K562 (cell line): ENCODE data around the gene PRDX1. TPM values are rescaled to one million over a fixed set of nuclear protein-coding genes. Genes with fewer than 3 reads are reported as not detected.

Source experiments
- ATAC-seq: fragments of 200-7000 bp; cut with Tn5 transposase; 3 replicates; pipeline ENCODE4 v1.9.1; 2020; ENCODE audit warnings: moderate library complexity
- BruUV-seq: library from RNA; stranded (reverse); fragments of 400-500 nt; replicated peaks from 2 replicates; lab custom pipeline; 2021; lab: Mats Ljungman, UMichigan
- CTCF ChIA-PET: fragments of 300-600 bp; formaldehyde crosslinking; extraction: SDS; loops from one replicate; lab custom pipeline; 2021; ENCODE audit warnings: low intra/inter-chr PET ratio; lab: Yijun Ruan, JAX
- POLR2A ChIA-PET: fragments of 300-600, 350-650 bp; sonication (Branson Sonifier 250); formaldehyde crosslinking; extraction: SDS; loops from one replicate; lab custom pipeline; 2021; ENCODE audit warnings: antibody characterized with exemption, inconsistent platforms; lab: Yijun Ruan, JAX
- DNase-seq, 4 experiments: peaks; one replicate each; pipeline versions ENCODE4 v3.0.0 to v3.0.0-alpha.2; 2011 to 2018; ENCODE audit warnings: low spot score in 3 of 4, mixed read lengths in 3 of 4; ENCODE audit errors: extremely low read depth in 1 of 4
- FAIRE-seq: peaks from 2 replicates; lab custom pipeline; 2011; peaks lifted over from hg19 to GRCh38; lab: Jason Lieb, UNC
- H2AFZ ChIP-seq: 2 replicates; pipeline ENCODE4 v1.6.0; 2011; ENCODE audit warnings: low read depth, low read length, control low read depth, inconsistent platforms
- H3K27ac ChIP-seq: fragments of 200-600 bp; 3 replicates; pipeline ENCODE4 v1.8.0; 2011; ENCODE audit warnings: low read depth, mild to moderate bottlenecking, control low read depth, inconsistent platforms, low read length, moderate library complexity, mixed read lengths; ENCODE audit errors: extremely low read depth
- H3K27me3 ChIP-seq, 2 experiments: fragments of 300-600 bp in 1 of 2; 2 replicates in 1 of 2; 3 replicates in 1 of 2; pipeline versions ENCODE4 v1.6.0 to v1.8.0; 2011; ENCODE audit warnings: inconsistent platforms in 2 of 2, low read length in 2 of 2, mild to moderate bottlenecking in 1 of 2, mixed read lengths in 1 of 2, moderate library complexity in 1 of 2; ENCODE audit not compliant: control insufficient read depth in 2 of 2, insufficient read depth in 2 of 2
- H3K36me3 ChIP-seq: fragments of 300-600 bp; 3 replicates; pipeline ENCODE4 v1.8.0; 2011; ENCODE audit warnings: mild to moderate bottlenecking, low read length, inconsistent platforms; ENCODE audit not compliant: control insufficient read depth, insufficient read depth
- H3K4me1 ChIP-seq, 2 experiments: fragments of 200-600 bp in 1 of 2; replicated peaks in 1 of 2; 2 replicates in 1 of 2; 3 replicates in 1 of 2; pipeline versions ENCODE4 v1.5.1 to v1.8.0; 2011; ENCODE audit warnings: inconsistent platforms in 2 of 2, low read length in 2 of 2, mild to moderate bottlenecking in 1 of 2, mixed read lengths in 1 of 2, moderate library complexity in 1 of 2; ENCODE audit not compliant: control insufficient read depth in 2 of 2, insufficient read depth in 2 of 2
- H3K4me2 ChIP-seq: 2 replicates; pipeline ENCODE4 v1.6.1; 2011; ENCODE audit warnings: low read length, control low read depth, inconsistent platforms, mixed read lengths; ENCODE audit not compliant: insufficient read depth
- H3K4me3 ChIP-seq: fragments of 200-600 bp; sonication (generic), shearing (Covaris generic); 2 replicates; pipeline ENCODE4 v1.5.1; 2016; ENCODE audit warnings: control low read depth, inconsistent platforms
- H3K79me2 ChIP-seq: fragments of 200-600 bp; 3 replicates; pipeline ENCODE4 v1.8.0; 2011; ENCODE audit warnings: low read length, inconsistent platforms; ENCODE audit not compliant: control insufficient read depth, insufficient read depth
- H3K9ac ChIP-seq, 2 experiments: 2 replicates each; pipeline versions ENCODE4 v1.6.0 to v1.6.1; 2011; ENCODE audit warnings: low read depth in 2 of 2, low read length in 2 of 2, control low read depth in 1 of 2, inconsistent platforms in 1 of 2, mild to moderate bottlenecking in 1 of 2, mixed read lengths in 1 of 2; ENCODE audit not compliant: insufficient read depth in 1 of 2
- H3K9me1 ChIP-seq: one replicate; pipeline ENCODE4 v1.6.0; 2011; ENCODE audit warnings: inconsistent platforms, mild to moderate bottlenecking, low read length, moderate library complexity; ENCODE audit not compliant: control insufficient read depth, insufficient read depth
- H3K9me3 ChIP-seq: replicated peaks from 2 replicates; pipeline ENCODE4 v1.5.1; 2011; ENCODE audit warnings: low read depth, low read length, inconsistent platforms; ENCODE audit not compliant: control insufficient read depth, insufficient read depth
- H4K20me1 ChIP-seq: replicated peaks from 2 replicates; pipeline ENCODE4 v1.6.1; 2011; ENCODE audit warnings: low read length, inconsistent platforms, mixed read lengths; ENCODE audit not compliant: control insufficient read depth, insufficient read depth
- ELF2 ChIP-seq: fragments of 250-450 bp; sonication (Bioruptor Pico); IDR thresholded peaks from 2 replicates; pipeline ENCODE4 v1.5.0; 2021; ENCODE audit warnings: mild to moderate bottlenecking
- FOXK1 ChIP-seq: sonication (generic); formaldehyde crosslinking; IDR thresholded peaks from 2 replicates; pipeline ENCODE4 v1.8.0; 2022; ENCODE audit warnings: missing genetic modification reagents, mild to moderate bottlenecking, borderline replicate concordance
- HDGF ChIP-seq: fragments of 450-650 bp; IDR thresholded peaks from 2 replicates; pipeline ENCODE4 v1.6.1; 2016
- MTA2 ChIP-seq: fragments of 450-650 bp; IDR thresholded peaks from 2 replicates; pipeline ENCODE4 v1.6.1; 2016; ENCODE audit warnings: low read depth
- MXI1 ChIP-seq: IDR thresholded peaks from 2 replicates; pipeline ENCODE4 v1.6.1; 2011; ENCODE audit warnings: low read depth, mild to moderate bottlenecking, improper control_type of control experiment, low read length
- NR2F6 ChIP-seq: fragments of 450-650 bp; formaldehyde crosslinking; IDR thresholded peaks from 2 replicates; pipeline ENCODE4 v1.4.0; 2020; ENCODE audit warnings: mild to moderate bottlenecking
- RAD21 ChIP-seq, 2 experiments: fragments of 250-450 bp in 1 of 2; fragments of 450-650 bp in 1 of 2; sonication (Bioruptor Pico) in 1 of 2; formaldehyde crosslinking in 1 of 2; IDR thresholded peaks in 1 of 2; conservative IDR thresholded peaks in 1 of 2; 2 replicates each; pipeline versions ENCODE4 v1.4.0 to v1.8.0; 2020 to 2022; ENCODE audit warnings: mild to moderate bottlenecking in 2 of 2, moderate library complexity in 1 of 2
- SMARCB1 ChIP-seq: IDR thresholded peaks from 2 replicates; pipeline ENCODE4 v1.6.1; 2011; ENCODE audit warnings: improper control_type of control experiment, low read depth; ENCODE audit not compliant: insufficient read length
- STAT5A ChIP-seq: IDR thresholded peaks from 2 replicates; pipeline ENCODE4 v1.6.1; 2012; ENCODE audit warnings: low read length, inconsistent platforms, borderline replicate concordance
- XRCC5 ChIP-seq: fragments of 200-400 bp; formaldehyde crosslinking; IDR thresholded peaks from 2 replicates; pipeline ENCODE4 v1.6.1; 2017; ENCODE audit warnings: low read depth, mild to moderate bottlenecking, low read length
- ZNF184 ChIP-seq: sonication (generic); formaldehyde crosslinking; IDR thresholded peaks from 2 replicates; pipeline ENCODE4 v1.5.0; 2020; ENCODE audit warnings: missing genetic modification reagents
- ZZZ3 ChIP-seq: fragments of 450-650 bp; IDR thresholded peaks from 2 replicates; pipeline ENCODE4 v1.6.1; 2016; ENCODE audit warnings: antibody characterized with exemption, mild to moderate bottlenecking, moderate library complexity
- WGBS: fragments of 100-300 bp; shearing (Covaris generic); methylation state at CpG from one replicate; pipeline ENCODE4 v1.1.6; 2016; ENCODE audit warnings: low coverage, mixed read lengths; ENCODE audit not compliant: insufficient coverage; ENCODE audit errors: missing lambda C conversion rate; 5-methylcytosine and 5-hydroxymethylcytosine counted together
- in situ Hi-C: fragments of 300-500 bp; cut with MboI; formaldehyde crosslinking; loops from 4 replicates; pipeline ENCODE4 v1.15.0; 2018; ENCODE audit warnings: inconsistent platforms, mixed read lengths
- intact Hi-C: fragments of 100-400 bp; cut with micrococcal nuclease; formaldehyde crosslinking; loops from 2 replicates; pipeline ENCODE4 v1.14.2; 2022
- polyA plus RNA-seq, 8 experiments: library from polyadenylated mRNA; depleted of rRNA in 4 of 8; stranded (reverse) in 5 of 8; unstranded in 3 of 8; fragments of >200 nt; fragmentation: Nextera tagmentation in 2 of 8; fragmentation: Illumina TruSeq in 1 of 8; extraction: Ambion mirVana in 2 of 8; extraction: Trizol in 1 of 8; gene quantifications; 2 replicates each; pipeline versions ENCODE4 v1.2.1 to v1.2.3, GENCODE V29; 2011 to 2014; ENCODE audit warnings: inconsistent platforms in 1 of 8, missing spikeins in 1 of 8
- total RNA-seq, 7 experiments: library from RNA; depleted of rRNA in 6 of 7; stranded (reverse); fragments of >200 nt in 6 of 7; fragmentation: Illumina TruSeq in 2 of 7; extraction: Trizol in 2 of 7; gene quantifications; 2 replicates each; pipeline versions ENCODE4 v1.2.1 to v1.2.3, GENCODE V29; 2011 to 2021; ENCODE audit warnings: low replicate concordance in 1 of 7
- TF ChIP-seq, protein P1 (sequence below): IDR thresholded peaks from 2 replicates; pipeline ENCODE4 v1.6.1; 2011; ENCODE audit warnings: borderline replicate concordance, low read depth, mild to moderate bottlenecking, moderate library complexity, low read length; ENCODE audit not compliant: insufficient read depth, poor library complexity, severe bottlenecking
- TF ChIP-seq, protein P2 (sequence below): sonication (generic); formaldehyde crosslinking; IDR thresholded peaks from 2 replicates; pipeline ENCODE4 v1.4.0; 2020; ENCODE audit warnings: mild to moderate bottlenecking, missing genetic modification reagents
- TF ChIP-seq, protein P3 (sequence below), 3 experiments: fragments of 200-800 bp in 1 of 3; fragments of 250-450 bp in 1 of 3; fragments of 450-650 bp in 1 of 3; sonication (Bioruptor Pico) in 1 of 3; sonication (Bioruptor generic) in 1 of 3; formaldehyde crosslinking in 1 of 3; IDR thresholded peaks; 2 replicates each; pipeline versions ENCODE4 v1.6.1 to v1.8.0; 2016 to 2022; ENCODE audit warnings: mild to moderate bottlenecking in 2 of 3, missing genetic modification characterization in 2 of 3, missing compliant biosample characterization in 1 of 3, moderate library complexity in 1 of 3

Gene PRDX1
- total and polyA plus RNA-seq, 9 of the 15 experiments (the other 6 are each of a cell fraction or from before 2014, with no cell fraction given) = 748 to 2,388 (median 1,045) TPM

DNA sequence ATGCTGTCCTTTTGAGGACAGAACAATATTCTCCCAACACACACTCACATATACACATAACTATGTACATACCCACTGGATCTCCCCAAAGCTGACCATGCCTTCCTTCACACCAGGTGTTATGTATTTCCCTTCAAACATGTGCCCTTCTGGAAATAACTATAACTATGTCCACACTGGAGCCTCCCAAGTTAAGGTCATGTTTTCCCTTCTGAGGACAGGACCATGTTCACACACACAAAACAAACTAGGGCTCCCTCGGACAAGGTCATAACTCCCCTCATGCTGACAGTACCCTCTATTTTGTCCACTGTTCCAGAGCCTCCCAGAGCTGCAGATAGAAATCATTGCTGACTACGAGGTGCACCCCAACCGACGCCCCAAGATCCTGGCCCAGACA lies 13.8 kb downstream of the PRDX1 start:
- no TSS peak for BruUV-seq
- H3K9me1 ChIP-seq = no peaks in the 10 kb centered on the region
- H3K27ac ChIP-seq = peak overlapping the region; percentile 41; the same call in 2 of the 3 replicates
- H2AFZ ChIP-seq = no peak overlapping the region
- CTCF ChIA-PET = no interaction called here
- no peak for DNase-seq
- peak; percentile 3 for ATAC-seq
- intact Hi-C loops = no loop called here
- H3K9ac ChIP-seq = no peak overlapping the region
- POLR2A ChIA-PET = interaction anchor here (0.5 to 5.6 kb wide), 11 partner anchors 7 to 792 kb away, joined by 3 to 67 read pairs (median 4); partner anchors contain the start of genes CCDC163, MMACHC, MUTYH and PRDX1
- TF ChIP-seq, protein P1, sequence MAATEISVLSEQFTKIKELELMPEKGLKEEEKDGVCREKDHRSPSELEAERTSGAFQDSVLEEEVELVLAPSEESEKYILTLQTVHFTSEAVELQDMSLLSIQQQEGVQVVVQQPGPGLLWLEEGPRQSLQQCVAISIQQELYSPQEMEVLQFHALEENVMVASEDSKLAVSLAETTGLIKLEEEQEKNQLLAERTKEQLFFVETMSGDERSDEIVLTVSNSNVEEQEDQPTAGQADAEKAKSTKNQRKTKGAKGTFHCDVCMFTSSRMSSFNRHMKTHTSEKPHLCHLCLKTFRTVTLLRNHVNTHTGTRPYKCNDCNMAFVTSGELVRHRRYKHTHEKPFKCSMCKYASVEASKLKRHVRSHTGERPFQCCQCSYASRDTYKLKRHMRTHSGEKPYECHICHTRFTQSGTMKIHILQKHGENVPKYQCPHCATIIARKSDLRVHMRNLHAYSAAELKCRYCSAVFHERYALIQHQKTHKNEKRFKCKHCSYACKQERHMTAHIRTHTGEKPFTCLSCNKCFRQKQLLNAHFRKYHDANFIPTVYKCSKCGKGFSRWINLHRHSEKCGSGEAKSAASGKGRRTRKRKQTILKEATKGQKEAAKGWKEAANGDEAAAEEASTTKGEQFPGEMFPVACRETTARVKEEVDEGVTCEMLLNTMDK = no peak
- no peak for TF ChIP-seq NR2F6 (CRISPR knock-in tag)
- no peak for TF ChIP-seq ZNF184 (CRISPR knock-in tag)
- TF ChIP-seq, protein P2, sequence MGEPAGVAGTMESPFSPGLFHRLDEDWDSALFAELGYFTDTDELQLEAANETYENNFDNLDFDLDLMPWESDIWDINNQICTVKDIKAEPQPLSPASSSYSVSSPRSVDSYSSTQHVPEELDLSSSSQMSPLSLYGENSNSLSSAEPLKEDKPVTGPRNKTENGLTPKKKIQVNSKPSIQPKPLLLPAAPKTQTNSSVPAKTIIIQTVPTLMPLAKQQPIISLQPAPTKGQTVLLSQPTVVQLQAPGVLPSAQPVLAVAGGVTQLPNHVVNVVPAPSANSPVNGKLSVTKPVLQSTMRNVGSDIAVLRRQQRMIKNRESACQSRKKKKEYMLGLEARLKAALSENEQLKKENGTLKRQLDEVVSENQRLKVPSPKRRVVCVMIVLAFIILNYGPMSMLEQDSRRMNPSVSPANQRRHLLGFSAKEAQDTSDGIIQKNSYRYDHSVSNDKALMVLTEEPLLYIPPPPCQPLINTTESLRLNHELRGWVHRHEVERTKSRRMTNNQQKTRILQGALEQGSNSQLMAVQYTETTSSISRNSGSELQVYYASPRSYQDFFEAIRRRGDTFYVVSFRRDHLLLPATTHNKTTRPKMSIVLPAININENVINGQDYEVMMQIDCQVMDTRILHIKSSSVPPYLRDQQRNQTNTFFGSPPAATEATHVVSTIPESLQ (CRISPR knock-in tag) = no peak
- TF ChIP-seq STAT5A = no peak
- TF ChIP-seq XRCC5 = no peak
- TF ChIP-seq MXI1 = no peak
- no peak for TF ChIP-seq ZZZ3
- TF ChIP-seq, protein P3, sequence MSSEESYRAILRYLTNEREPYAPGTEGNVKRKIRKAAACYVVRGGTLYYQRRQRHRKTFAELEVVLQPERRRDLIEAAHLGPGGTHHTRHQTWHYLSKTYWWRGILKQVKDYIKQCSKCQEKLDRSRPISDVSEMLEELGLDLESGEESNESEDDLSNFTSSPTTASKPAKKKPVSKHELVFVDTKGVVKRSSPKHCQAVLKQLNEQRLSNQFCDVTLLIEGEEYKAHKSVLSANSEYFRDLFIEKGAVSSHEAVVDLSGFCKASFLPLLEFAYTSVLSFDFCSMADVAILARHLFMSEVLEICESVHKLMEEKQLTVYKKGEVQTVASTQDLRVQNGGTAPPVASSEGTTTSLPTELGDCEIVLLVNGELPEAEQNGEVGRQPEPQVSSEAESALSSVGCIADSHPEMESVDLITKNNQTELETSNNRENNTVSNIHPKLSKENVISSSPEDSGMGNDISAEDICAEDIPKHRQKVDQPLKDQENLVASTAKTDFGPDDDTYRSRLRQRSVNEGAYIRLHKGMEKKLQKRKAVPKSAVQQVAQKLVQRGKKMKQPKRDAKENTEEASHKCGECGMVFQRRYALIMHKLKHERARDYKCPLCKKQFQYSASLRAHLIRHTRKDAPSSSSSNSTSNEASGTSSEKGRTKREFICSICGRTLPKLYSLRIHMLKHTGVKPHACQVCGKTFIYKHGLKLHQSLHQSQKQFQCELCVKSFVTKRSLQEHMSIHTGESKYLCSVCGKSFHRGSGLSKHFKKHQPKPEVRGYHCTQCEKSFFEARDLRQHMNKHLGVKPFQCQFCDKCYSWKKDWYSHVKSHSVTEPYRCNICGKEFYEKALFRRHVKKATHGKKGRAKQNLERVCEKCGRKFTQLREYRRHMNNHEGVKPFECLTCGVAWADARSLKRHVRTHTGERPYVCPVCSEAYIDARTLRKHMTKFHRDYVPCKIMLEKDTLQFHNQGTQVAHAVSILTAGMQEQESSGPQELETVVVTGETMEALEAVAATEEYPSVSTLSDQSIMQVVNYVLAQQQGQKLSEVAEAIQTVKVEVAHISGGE (CRISPR knock-in tag; IDR thresholded peaks at IDR 0.05) = no peak
- no peak for TF ChIP-seq HDGF
- TF ChIP-seq SMARCB1 = no peak
- no peak for TF ChIP-seq FOXK1 (CRISPR knock-in tag)
- no peak for TF ChIP-seq RAD21 (CRISPR knock-in tag; conservative IDR thresholded peaks at IDR 0.05 in 1 of 2, IDR thresholded peaks at IDR 0.05 in 1 of 2)
- no peak for TF ChIP-seq ELF2 (CRISPR knock-in tag)
- TF ChIP-seq MTA2 = no peak
- in situ Hi-C loops = no loop called here
- peaks cover 76% of the 10 kb centered on the region for H3K36me3 ChIP-seq
- no peaks in the 10 kb centered on the region for H3K27me3 ChIP-seq
- no peaks in the 10 kb centered on the region for H3K9me3 ChIP-seq
- H3K4me3 ChIP-seq = no peak overlapping the region
- WGBS = 68% methylated on average over 4 of the region's 4 CpGs
- H3K79me2 ChIP-seq = peaks cover 9% of the 10 kb centered on the region; the same call in 1 of the 3 replicates
- no peaks in the 10 kb centered on the region; a peak in 1 of 5 replicates for H3K4me1 ChIP-seq
- no peaks in the 10 kb centered on the region for H4K20me1 ChIP-seq
- no peak overlapping the region for H3K4me2 ChIP-seq
- FAIRE-seq = no peak
